Spleen (tissue), 7 donors: ENCODE data around the gene SLC26A2.

Experiments
- POLR2A ChIP-seq, 3 donors: fragments of 450-650 bp; IDR thresholded peaks; one replicate each; pipeline ENCODE4 v1.5.1; 2017; ENCODE audit warnings: antibody characterized with exemption in 3 of 3, mild to moderate bottlenecking in 1 of 3
- POLR2AphosphoS5 ChIP-seq, 3 donors: sonication (generic); formaldehyde crosslinking; IDR thresholded peaks; one replicate each; pipeline ENCODE4 v1.5.1; 2017; ENCODE audit warnings: antibody characterized with exemption in 3 of 3
- TF ChIP-seq, protein P1 (sequence below), 11 experiments: fragments of 200-600 bp in 7 of 11; fragments of 450-650 bp in 4 of 11; sonication (generic) in 4 of 11; IDR thresholded peaks in 8 of 11; conservative IDR thresholded peaks in 3 of 11; 1 replicate in 7 of 11; 2 replicates in 4 of 11; pipeline versions ENCODE4 v1.4.0 to v1.8.0; 2016 to 2021; ENCODE audit warnings: antibody characterized with exemption in 11 of 11, inconsistent platforms in 4 of 11, mild to moderate bottlenecking in 1 of 11
- donor health status: DM: no; HTN: no; CAD: no; lungs with moderate emphysema.
- donor health status: DM: no; HTN: no; CAD: no.
- donor health status: DM: no; HTN: no; CAD: no.

DNA sequence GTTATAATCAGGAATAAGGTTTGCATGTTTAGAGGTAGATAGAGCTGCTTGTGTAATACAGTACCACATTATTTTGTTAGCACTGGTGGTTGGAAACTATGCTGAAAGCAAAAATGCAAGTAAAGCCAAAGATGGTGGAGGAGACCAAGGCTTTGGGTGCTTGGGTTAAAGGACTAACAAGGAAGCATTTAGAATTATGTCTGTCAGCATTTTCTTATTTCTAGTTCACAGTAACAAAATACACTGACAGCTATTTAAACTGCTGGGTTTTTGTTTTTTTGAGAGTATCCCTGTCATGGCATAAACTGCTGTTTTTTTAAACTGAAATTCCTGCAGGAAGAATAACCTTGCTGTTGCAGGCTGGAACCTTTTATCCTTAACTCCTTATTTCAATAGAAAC is 46.5 kb downstream of the SLC26A2 start:
- TF ChIP-seq, protein P1, sequence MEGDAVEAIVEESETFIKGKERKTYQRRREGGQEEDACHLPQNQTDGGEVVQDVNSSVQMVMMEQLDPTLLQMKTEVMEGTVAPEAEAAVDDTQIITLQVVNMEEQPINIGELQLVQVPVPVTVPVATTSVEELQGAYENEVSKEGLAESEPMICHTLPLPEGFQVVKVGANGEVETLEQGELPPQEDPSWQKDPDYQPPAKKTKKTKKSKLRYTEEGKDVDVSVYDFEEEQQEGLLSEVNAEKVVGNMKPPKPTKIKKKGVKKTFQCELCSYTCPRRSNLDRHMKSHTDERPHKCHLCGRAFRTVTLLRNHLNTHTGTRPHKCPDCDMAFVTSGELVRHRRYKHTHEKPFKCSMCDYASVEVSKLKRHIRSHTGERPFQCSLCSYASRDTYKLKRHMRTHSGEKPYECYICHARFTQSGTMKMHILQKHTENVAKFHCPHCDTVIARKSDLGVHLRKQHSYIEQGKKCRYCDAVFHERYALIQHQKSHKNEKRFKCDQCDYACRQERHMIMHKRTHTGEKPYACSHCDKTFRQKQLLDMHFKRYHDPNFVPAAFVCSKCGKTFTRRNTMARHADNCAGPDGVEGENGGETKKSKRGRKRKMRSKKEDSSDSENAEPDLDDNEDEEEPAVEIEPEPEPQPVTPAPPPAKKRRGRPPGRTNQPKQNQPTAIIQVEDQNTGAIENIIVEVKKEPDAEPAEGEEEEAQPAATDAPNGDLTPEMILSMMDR (IDR thresholded peaks at IDR 0.05 in 8 of 11, conservative IDR thresholded peaks at IDR 0.05 in 3 of 11), result no peak
- TF ChIP-seq POLR2AphosphoS5 (IDR thresholded peaks at IDR 0.05) (no peak), POLR2A (IDR thresholded peaks at IDR 0.05) (no peak)
